ENCODE results near the gene MYOD1. TPM values are rescaled to one million over a fixed set of nuclear protein-coding genes. Genes with fewer than 3 reads are reported as not detected.

MYOD1 gene
- total RNA-seq, 4 donors from 2014 or later, result not detected

- H3K36me3 ChIP-seq, result no peaks in the 10 kb centered on the region
- in situ Hi-C loops (cut with MboI; ENCODE audit: low pct_ligation_motif_present in 1 of 4, low pct_unique_long_range_greater_than_20kb in 1 of 4, low sequenced_read_pairs in 3 of 4), result no loop called here
- H3K9me3 ChIP-seq, result no peaks in the 10 kb centered on the region
- peaks cover 3 to 13% (median 10%) of the 10 kb centered on the region in 4 donors for H3K4me1 ChIP-seq
- 81% methylated on average over 2 of the region's 2 CpGs; no CpG with 5 or more reads in 1 of the 2 donors for WGBS, 2 donors (ENCODE audit: low coverage in 1 of 2)
- no peak for DNase-seq
- no peaks in the 10 kb centered on the region for H3K27me3 ChIP-seq
- intact Hi-C loops (cut with DNase I; ENCODE audit: low total_unique reads), result no loop called here
- no peak overlapping the region for H3K27ac ChIP-seq
- TF ChIP-seq POLR2AphosphoS5 (IDR thresholded peaks at IDR 0.05) (no peak), EP300 (IDR thresholded peaks at IDR 0.05; ENCODE audit: low read depth) (no peak), CTCF (IDR thresholded peaks at IDR 0.05) (no peak), POLR2A (IDR thresholded peaks at IDR 0.05) (no peak)
- H3K4me3 ChIP-seq, result no peak overlapping the region
Measured at GRCh38 chr11:17767914-17768313, 48.5 kb downstream of the MYOD1 start.

- Histone ChIP-seq H3K9me3 (no peaks in the 10 kb centered on the region), H3K27me3 (no peaks in the 10 kb centered on the region), H3K4me1 (peaks cover 3 to 13% (median 10%) of the 10 kb centered on the region in 4 donors), H3K4me3 (no peak overlapping the region), H3K27ac (no peak overlapping the region), H3K36me3 (no peaks in the 10 kb centered on the region)
- 88% methylated on average over 7 of the region's 7 CpGs; no CpG with 5 or more reads in 1 of the 2 donors for WGBS, 2 donors (ENCODE audit: low coverage in 1 of 2)
- in situ Hi-C loops (cut with MboI; ENCODE audit: low pct_ligation_motif_present in 1 of 4, low pct_unique_long_range_greater_than_20kb in 1 of 4, low sequenced_read_pairs in 3 of 4) (no loop called here), intact Hi-C loops (cut with DNase I; ENCODE audit: low total_unique reads) (no loop called here)
- no peak for DNase-seq
- TF ChIP-seq EP300 (IDR thresholded peaks at IDR 0.05; ENCODE audit: low read depth) (no peak), POLR2AphosphoS5 (IDR thresholded peaks at IDR 0.05) (no peak), POLR2A (IDR thresholded peaks at IDR 0.05) (no peak), CTCF (IDR thresholded peaks at IDR 0.05) (no peak)
Measured at GRCh38 chr11:17768547-17768946, 49.2 kb downstream of the MYOD1 start.

GRCh38 chr11:17769218-17769617 is 49.8 kb downstream of the MYOD1 start:
- H3K36me3 ChIP-seq, result no peaks in the 10 kb centered on the region
- H3K4me3 ChIP-seq, result no peak overlapping the region
- no peaks in the 10 kb centered on the region for H3K27me3 ChIP-seq
- intact Hi-C loops (cut with DNase I; ENCODE audit: low total_unique reads), result no loop called here
- no peak for TF ChIP-seq CTCF (IDR thresholded peaks at IDR 0.05)
- no peak for TF ChIP-seq POLR2AphosphoS5 (IDR thresholded peaks at IDR 0.05)
- TF ChIP-seq POLR2A (IDR thresholded peaks at IDR 0.05), result no peak
- no peak for TF ChIP-seq EP300 (IDR thresholded peaks at IDR 0.05; ENCODE audit: low read depth)
- H3K27ac ChIP-seq, result no peak overlapping the region
- peaks cover 3 to 13% (median 10%) of the 10 kb centered on the region in 4 donors for H3K4me1 ChIP-seq
- 92 to 96% methylated on average over 1 of the region's 1 CpG for WGBS, 2 donors (ENCODE audit: low coverage in 1 of 2)
- H3K9me3 ChIP-seq, result no peaks in the 10 kb centered on the region
- no peak for DNase-seq
- in situ Hi-C loops (cut with MboI; ENCODE audit: low pct_ligation_motif_present in 1 of 4, low pct_unique_long_range_greater_than_20kb in 1 of 4, low sequenced_read_pairs in 3 of 4), result no loop called here

- no peaks in the 10 kb centered on the region for H3K9me3 ChIP-seq
- DNase-seq, result peak; percentile 87
- no peak overlapping the region for H3K27ac ChIP-seq
- WGBS, 2 donors (ENCODE audit: low coverage in 1 of 2), result 52 to 74% methylated on average over 3 to 9 of the region's 9 CpGs
- TF ChIP-seq EP300 (IDR thresholded peaks at IDR 0.05; ENCODE audit: low read depth), result no peak
- TF ChIP-seq POLR2AphosphoS5 (IDR thresholded peaks at IDR 0.05), result peak in 2 of 3 donors; percentile 39 to 56
- TF ChIP-seq CTCF (IDR thresholded peaks at IDR 0.05), result peak in 4 of 5 experiments; percentile 35 to 68 (median 50)
- intact Hi-C loops (cut with DNase I; ENCODE audit: low total_unique reads) (no loop called here), in situ Hi-C loops (cut with MboI; ENCODE audit: low pct_ligation_motif_present in 1 of 4, low pct_unique_long_range_greater_than_20kb in 1 of 4, low sequenced_read_pairs in 3 of 4) (no loop called here)
- no peaks in the 10 kb centered on the region for H3K36me3 ChIP-seq
- peaks cover 3 to 13% (median 10%) of the 10 kb centered on the region in 4 donors for H3K4me1 ChIP-seq
- no peaks in the 10 kb centered on the region for H3K27me3 ChIP-seq
- no peak overlapping the region for H3K4me3 ChIP-seq
Measured at GRCh38 chr11:17770048-17770652, 50.8 kb downstream of the MYOD1 start.

Data from transverse colon (tissue), 4 donors.